ENCODE measurements around the gene DNAJC30.

DNA sequence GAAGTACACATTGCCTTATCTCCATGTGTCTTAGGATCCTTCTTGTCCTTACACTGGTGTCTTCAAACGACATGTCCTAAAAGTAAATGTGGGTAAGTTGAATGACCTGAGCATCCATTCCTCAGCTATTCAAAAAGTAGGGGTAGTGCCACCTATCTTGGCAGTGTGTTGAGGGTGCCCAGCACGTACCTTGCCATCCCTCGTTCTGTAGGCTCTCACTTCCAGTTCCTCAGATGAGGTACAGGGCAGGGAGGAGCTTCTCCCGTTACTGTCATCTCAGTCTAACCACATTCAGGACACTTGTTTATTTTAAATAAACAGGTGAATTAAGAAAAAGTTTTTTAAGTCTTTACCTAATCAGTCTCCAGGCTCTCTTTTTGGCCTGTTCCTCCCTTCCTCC is 13.1 kb upstream of the DNAJC30 start:
- TF ChIP-seq POLR2A (IDR thresholded peaks at IDR 0.05; ENCODE audit: low read depth) = no peak
- no peak for TF ChIP-seq EP300 (IDR thresholded peaks at IDR 0.05)
- TF ChIP-seq, protein P1, sequence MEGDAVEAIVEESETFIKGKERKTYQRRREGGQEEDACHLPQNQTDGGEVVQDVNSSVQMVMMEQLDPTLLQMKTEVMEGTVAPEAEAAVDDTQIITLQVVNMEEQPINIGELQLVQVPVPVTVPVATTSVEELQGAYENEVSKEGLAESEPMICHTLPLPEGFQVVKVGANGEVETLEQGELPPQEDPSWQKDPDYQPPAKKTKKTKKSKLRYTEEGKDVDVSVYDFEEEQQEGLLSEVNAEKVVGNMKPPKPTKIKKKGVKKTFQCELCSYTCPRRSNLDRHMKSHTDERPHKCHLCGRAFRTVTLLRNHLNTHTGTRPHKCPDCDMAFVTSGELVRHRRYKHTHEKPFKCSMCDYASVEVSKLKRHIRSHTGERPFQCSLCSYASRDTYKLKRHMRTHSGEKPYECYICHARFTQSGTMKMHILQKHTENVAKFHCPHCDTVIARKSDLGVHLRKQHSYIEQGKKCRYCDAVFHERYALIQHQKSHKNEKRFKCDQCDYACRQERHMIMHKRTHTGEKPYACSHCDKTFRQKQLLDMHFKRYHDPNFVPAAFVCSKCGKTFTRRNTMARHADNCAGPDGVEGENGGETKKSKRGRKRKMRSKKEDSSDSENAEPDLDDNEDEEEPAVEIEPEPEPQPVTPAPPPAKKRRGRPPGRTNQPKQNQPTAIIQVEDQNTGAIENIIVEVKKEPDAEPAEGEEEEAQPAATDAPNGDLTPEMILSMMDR (IDR thresholded peaks at IDR 0.05) = no peak
- TF ChIP-seq POLR2AphosphoS5 (IDR thresholded peaks at IDR 0.05) = no peak

All from esophagus muscularis mucosa (tissue), 4 donors.